Measurements from ENCODE around the gene MRGPRF.

The MRGPRF gene

DNA sequence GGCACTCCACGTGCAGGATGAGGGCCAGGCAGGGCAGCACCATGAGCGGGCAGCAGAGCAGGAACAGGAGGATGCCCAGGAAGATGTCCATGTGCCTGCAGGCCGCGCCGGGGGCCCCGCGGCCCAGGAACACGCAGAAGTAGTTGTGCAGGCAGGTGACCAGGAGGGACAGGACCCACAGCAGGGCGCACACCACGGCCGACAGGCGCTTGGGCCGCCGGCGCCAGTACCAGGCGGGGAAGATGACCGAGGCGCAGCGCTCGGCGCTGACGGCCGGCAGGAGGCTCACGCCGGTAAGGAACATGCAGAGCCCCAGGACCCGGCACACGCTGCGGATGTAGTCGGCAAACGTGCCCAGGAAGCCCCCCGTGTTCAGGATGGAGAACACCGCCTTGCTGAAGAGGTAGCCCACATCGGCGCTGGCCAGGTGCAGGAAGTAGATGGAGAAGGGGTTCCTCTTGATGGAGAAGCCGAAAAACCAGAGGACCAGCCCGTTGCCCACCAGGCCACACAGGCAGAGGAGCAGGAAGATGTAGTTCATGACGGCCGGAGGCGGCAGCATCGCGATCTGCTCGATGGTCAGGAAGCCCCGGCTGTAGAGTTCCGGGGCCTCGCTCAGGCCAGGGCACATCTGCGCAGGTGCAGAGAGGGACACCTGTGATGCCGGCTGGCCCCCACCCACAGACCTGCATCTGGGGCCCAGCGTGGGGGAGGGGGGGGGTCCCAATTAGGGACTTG lies 7.2 kb downstream of the MRGPRF start:
- no peaks in the 10 kb centered on the region for H3K9me3 ChIP-seq (replicated peaks; ENCODE audit: insufficient read depth, low read length)
- no peak overlapping the region for H3K27ac ChIP-seq (ENCODE audit: low read length)
- no peak overlapping the region for H3K4me3 ChIP-seq (ENCODE audit: low read length)
- H3F3A ChIP-seq (ENCODE audit: insufficient read depth, low read length): no peaks in the 10 kb centered on the region
- no peaks in the 10 kb centered on the region for H4K20me1 ChIP-seq (ENCODE audit: insufficient read depth, low read length)
- H3K27me3 ChIP-seq (replicated peaks; ENCODE audit: insufficient read depth, low read length): peaks cover 99% of the 10 kb centered on the region
- no peak overlapping the region for H3K9ac ChIP-seq (ENCODE audit: low read length)
- H3K9me2 ChIP-seq (replicated peaks; ENCODE audit: insufficient read depth, low read length): no peaks in the 10 kb centered on the region
- no peak for DNase-seq
- H3K4me1 ChIP-seq (ENCODE audit: low read length): no peaks in the 10 kb centered on the region
- no peaks in the 10 kb centered on the region for H3K36me3 ChIP-seq (replicated peaks; ENCODE audit: insufficient read depth, low read length)
- H2AFZ ChIP-seq (ENCODE audit: low read length): no peak overlapping the region
- H3K4me2 ChIP-seq (ENCODE audit: low read depth, low read length): no peak overlapping the region
- no peaks in the 10 kb centered on the region for H3K79me2 ChIP-seq (ENCODE audit: low read length)
- TF ChIP-seq EZH2phosphoT487 (IDR thresholded peaks at IDR 0.05; ENCODE audit: low read length) (no peak), CTCF (IDR thresholded peaks at IDR 0.05; ENCODE audit: low read length) (no peak), EZH2 (optimal IDR thresholded peaks at IDR 0.05; ENCODE audit: low read depth, low read length) (no peak)

DNA sequence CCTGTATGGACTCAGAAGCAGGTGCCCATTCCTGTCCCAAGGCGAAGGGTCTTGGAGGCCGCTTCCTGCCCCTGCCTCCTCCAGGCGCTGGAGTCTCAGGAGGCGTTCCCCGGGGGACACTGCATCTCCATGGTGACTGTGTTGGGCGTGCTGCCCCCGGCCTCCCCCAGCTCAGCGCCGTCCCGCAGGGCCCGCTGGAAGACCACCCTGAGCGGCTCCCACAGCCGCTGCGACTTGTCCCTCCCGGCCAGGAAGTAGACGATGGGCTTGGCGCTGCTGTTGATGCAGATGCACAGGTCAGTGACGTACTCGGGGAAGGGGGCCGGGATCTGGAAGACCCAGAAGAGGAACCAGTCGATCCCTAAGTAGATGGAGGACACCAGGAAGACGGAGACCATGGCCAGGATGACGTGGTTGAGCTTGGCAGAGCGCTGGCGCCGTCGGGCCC lies 7.8 kb downstream of the MRGPRF start:
- H3F3A ChIP-seq (ENCODE audit: insufficient read depth, low read length): no peaks in the 10 kb centered on the region
- H4K20me1 ChIP-seq (ENCODE audit: insufficient read depth, low read length): no peaks in the 10 kb centered on the region
- no peaks in the 10 kb centered on the region for H3K9me3 ChIP-seq (replicated peaks; ENCODE audit: insufficient read depth, low read length)
- H3K27ac ChIP-seq (ENCODE audit: low read length): no peak overlapping the region
- H3K9ac ChIP-seq (ENCODE audit: low read length): no peak overlapping the region
- no peaks in the 10 kb centered on the region for H3K9me2 ChIP-seq (replicated peaks; ENCODE audit: insufficient read depth, low read length)
- H2AFZ ChIP-seq (ENCODE audit: low read length): no peak overlapping the region
- H3K27me3 ChIP-seq (replicated peaks; ENCODE audit: insufficient read depth, low read length): peaks cover 99% of the 10 kb centered on the region
- no peaks in the 10 kb centered on the region for H3K4me1 ChIP-seq (ENCODE audit: low read length)
- H3K79me2 ChIP-seq (ENCODE audit: low read length): no peaks in the 10 kb centered on the region
- DNase-seq: no peak
- H3K36me3 ChIP-seq (replicated peaks; ENCODE audit: insufficient read depth, low read length): no peaks in the 10 kb centered on the region
- TF ChIP-seq EZH2 (optimal IDR thresholded peaks at IDR 0.05; ENCODE audit: low read depth, low read length): no peak
- TF ChIP-seq CTCF (IDR thresholded peaks at IDR 0.05; ENCODE audit: low read length): no peak
- no peak overlapping the region for H3K4me2 ChIP-seq (ENCODE audit: low read depth, low read length)
- H3K4me3 ChIP-seq (ENCODE audit: low read length): no peak overlapping the region

- H3K4me2 ChIP-seq (ENCODE audit: low read depth, low read length): no peak overlapping the region
Observed at GRCh38 chr11:69004411-69005182, 8.4 kb downstream of the MRGPRF start.

More at GRCh38 chr11:69004411-69005182, 8.4 kb downstream of the MRGPRF start:
- no peaks in the 10 kb centered on the region for H3K9me3 ChIP-seq (replicated peaks; ENCODE audit: insufficient read depth, low read length)
- no peaks in the 10 kb centered on the region for H4K20me1 ChIP-seq (ENCODE audit: insufficient read depth, low read length)
- peaks cover 97% of the 10 kb centered on the region for H3K27me3 ChIP-seq (replicated peaks; ENCODE audit: insufficient read depth, low read length)
- TF ChIP-seq EZH2 (optimal IDR thresholded peaks at IDR 0.05; ENCODE audit: low read depth, low read length): no peak
- TF ChIP-seq EZH2phosphoT487 (IDR thresholded peaks at IDR 0.05; ENCODE audit: low read length): no peak
- no peak for TF ChIP-seq CTCF (IDR thresholded peaks at IDR 0.05; ENCODE audit: low read length)
- no peak overlapping the region for H3K4me3 ChIP-seq (ENCODE audit: low read length)
- no peak overlapping the region for H2AFZ ChIP-seq (ENCODE audit: low read length)
- DNase-seq: no peak
- H3K9ac ChIP-seq (ENCODE audit: low read length): no peak overlapping the region
- H3K9me2 ChIP-seq (replicated peaks; ENCODE audit: insufficient read depth, low read length): no peaks in the 10 kb centered on the region
- H3K36me3 ChIP-seq (replicated peaks; ENCODE audit: insufficient read depth, low read length): no peaks in the 10 kb centered on the region
- H3K79me2 ChIP-seq (ENCODE audit: low read length): no peaks in the 10 kb centered on the region
- H3K27ac ChIP-seq (ENCODE audit: low read length): no peak overlapping the region
- no peaks in the 10 kb centered on the region for H3F3A ChIP-seq (ENCODE audit: insufficient read depth, low read length)
- H3K4me1 ChIP-seq (ENCODE audit: low read length): no peaks in the 10 kb centered on the region

Data from MM.1S (cell line).